Stimulated activated effector memory CD8-positive, alpha-beta T cell treated with anti-CD3 and anti-CD28 coated beads, Interleukin-12 subunit alpha, Interleukin-12 subunit beta, amount 100 ng/mL, for 72 hours (primary cell): ENCODE measurements around the gene STAT6.

Experiments
- ATAC-seq: fragments of 150-1000 bp; cut with Tn5 transposase; 2 replicates; pipeline ENCODE4 v1.10.0; 2021
- DNase-seq, 2 donors: peaks; one replicate each; pipeline ENCODE4 v3.0.0; 2021 to 2022; ENCODE audit warnings: low spot score in 2 of 2
- H3K27ac Mint-ChIP-seq: one replicate; pipeline ENCODE4 v1.8.0; 2022; ENCODE audit warnings: mild to moderate bottlenecking, mixed read lengths
- H3K36me3 Mint-ChIP-seq: one replicate; pipeline ENCODE4 v1.8.0; 2022; ENCODE audit warnings: mild to moderate bottlenecking, mixed read lengths
- H3K4me1 Mint-ChIP-seq: one replicate; pipeline ENCODE4 v1.8.0; 2022; ENCODE audit warnings: mixed read lengths
- H3K4me3 Mint-ChIP-seq: one replicate; pipeline ENCODE4 v1.8.0; 2022; ENCODE audit warnings: mild to moderate bottlenecking, mixed read lengths
- H3K9me3 Mint-ChIP-seq: one replicate; pipeline ENCODE4 v1.8.0; 2022; ENCODE audit warnings: mixed read lengths

The STAT6 gene

DNA sequence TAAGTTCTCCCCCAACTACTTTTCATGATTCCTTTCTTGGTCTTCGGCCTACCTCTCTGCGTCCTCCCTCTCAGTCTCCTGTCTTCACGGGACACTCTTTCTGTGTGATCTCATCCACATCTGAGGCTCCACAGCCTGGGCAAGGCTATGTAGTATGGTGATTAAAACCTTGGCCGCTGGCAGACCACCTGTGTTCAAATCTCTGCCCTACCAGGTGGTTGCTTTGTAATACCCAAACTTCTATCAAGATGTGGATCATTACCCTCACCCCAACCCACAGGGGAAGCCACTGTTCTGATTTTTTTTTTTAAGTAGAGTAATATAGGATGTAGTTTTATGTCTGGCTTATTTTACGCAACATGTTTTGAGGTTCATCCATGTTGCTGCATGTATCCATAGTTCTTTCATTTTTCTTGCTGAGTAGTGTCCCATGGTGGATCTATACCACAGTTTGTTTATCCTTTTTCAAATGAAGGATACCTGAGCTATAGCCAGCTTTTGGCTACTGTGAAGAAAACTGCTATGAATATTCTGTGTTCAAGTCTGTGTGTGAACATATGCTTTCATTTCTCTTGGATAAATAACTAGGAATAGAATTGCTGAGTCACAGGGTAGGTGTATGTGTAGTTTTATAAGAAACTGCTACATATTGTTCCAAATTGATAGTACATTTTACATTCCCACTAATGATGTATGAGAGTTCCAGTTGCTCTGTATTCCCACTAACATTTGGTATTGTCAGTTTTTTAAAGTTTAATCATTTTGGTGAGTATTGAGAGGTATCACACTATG is 8.3 kb upstream of the STAT6 start:
- H3K4me1 Mint-ChIP-seq: peaks cover 22% of the 10 kb centered on the region
- peaks cover 7% of the 10 kb centered on the region for H3K9me3 Mint-ChIP-seq
- H3K4me3 Mint-ChIP-seq: no peak overlapping the region
- ATAC-seq (peak; percentile 49), DNase-seq (no peak)
- H3K36me3 Mint-ChIP-seq: no peaks in the 10 kb centered on the region
- H3K27ac Mint-ChIP-seq: peak overlapping the region; percentile 10

DNA sequence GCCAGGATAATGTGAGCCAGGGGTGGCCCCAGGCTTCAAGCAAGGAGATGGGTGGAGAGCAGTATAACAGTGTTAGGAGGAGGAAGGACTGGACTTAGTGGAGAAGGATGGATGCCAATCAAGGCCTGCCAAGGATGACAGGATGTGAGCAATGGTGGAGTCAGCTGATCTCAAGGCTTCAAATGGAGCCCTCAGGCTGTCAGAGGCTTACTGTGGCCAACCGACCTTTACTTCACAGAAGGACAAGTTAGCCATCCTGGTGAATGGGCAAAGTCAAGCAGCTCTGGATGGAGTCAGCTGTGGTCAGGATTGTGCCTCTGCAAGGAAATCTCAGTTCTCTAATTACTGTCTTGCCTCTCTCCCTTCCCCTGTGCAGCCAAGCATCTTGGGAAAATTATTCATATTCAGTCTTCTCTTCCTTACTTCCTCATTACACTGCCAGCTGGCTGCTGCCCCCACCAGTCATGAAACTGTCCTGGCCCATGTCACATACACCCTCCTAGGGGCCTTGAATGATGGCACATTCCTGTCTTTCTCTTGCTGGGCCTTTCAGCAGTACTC is 7.6 kb upstream of the STAT6 start:
- Mint-ChIP-seq H3K9me3 (peaks cover 3% of the 10 kb centered on the region), H3K36me3 (no peaks in the 10 kb centered on the region), H3K4me1 (peaks cover 16% of the 10 kb centered on the region), H3K4me3 (no peak overlapping the region), H3K27ac (peak overlapping the region; percentile 10)
- ATAC-seq (peak; percentile 66), DNase-seq (no peak)

DNA sequence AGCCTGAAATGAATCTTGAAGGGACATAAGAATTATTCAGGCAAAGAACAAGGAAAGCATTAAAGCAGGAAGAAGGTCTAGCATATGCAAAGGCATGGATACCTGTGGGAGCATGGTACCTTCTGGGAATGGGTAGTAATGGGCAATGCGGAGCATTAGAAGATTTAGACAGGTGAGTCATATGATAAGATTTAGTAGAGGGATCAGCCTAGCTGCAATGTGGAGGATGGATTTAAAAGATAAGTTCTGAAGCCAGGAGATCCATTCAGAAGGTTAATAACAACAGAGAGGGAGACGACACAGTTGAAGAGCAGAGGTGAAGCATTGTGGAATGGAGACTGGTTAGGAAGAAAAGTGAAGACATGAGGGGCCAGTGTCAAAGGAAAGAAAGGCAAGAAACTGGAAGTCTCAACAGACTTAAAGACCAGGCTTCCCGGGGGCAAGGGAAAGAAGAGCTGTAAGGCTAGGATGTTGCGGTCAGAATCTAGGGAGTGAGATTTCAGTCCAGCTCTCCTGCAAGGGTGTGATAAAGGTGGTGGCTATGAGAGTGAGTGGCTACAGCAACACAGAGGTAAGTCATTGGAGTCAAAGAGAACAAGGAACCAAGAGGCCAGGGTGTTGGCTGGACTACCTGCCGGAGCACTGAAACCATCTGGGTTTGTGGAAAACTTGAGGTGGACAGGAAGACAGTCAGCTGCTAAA is 5.6 kb upstream of the STAT6 start:
- Mint-ChIP-seq H3K4me1 (peaks cover 29% of the 10 kb centered on the region), H3K27ac (no peak overlapping the region), H3K9me3 (no peaks in the 10 kb centered on the region), H3K4me3 (no peak overlapping the region), H3K36me3 (peaks cover 7% of the 10 kb centered on the region)
- DNase-seq: no peak
- no peak for ATAC-seq

DNA sequence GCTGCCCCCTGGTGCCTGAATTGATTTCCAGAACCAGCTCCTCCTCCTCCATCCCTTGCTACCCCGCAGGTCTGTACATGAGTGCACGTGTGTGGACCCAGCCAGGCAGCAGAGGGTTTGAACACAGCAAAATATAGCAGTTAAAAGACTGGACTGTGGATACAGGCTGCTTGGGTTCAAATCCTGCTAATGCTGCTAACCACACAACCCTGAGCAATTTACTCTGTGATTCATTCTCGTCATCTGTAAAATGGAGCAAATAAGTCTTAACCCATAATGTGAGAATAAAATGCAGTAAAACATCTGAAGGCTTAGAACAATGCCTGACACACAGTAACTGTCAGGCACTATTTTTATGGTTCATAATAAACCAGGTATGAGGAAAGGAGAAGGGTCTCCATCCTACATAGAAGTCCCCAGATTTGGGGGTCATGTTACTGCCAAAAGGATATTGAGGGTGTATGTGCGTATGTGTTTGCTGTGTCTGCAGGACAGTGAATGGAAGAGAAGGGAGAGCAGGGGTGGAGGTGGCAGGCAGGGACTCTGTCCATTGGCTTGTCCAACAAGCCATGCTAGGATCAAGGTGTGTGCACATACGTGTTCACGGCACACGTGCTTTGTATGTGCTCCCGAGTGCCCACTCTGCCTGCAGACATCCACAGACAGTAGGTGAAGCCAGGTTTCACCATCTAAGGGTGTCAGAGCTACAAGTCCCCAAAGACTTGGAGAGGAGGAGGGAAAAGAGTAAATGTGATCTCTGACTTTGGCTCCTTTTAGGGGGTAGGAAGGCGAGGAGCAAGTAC is 1.5 kb upstream of the STAT6 start:
- H3K27ac Mint-ChIP-seq: peak overlapping the region; percentile 95
- ATAC-seq: peak; percentile 79
- peaks cover 44% of the 10 kb centered on the region for H3K36me3 Mint-ChIP-seq
- peaks cover 45% of the 10 kb centered on the region for H3K4me1 Mint-ChIP-seq
- no peaks in the 10 kb centered on the region for H3K9me3 Mint-ChIP-seq
- no peak for DNase-seq
- H3K4me3 Mint-ChIP-seq: peak overlapping the region; percentile 88

DNA sequence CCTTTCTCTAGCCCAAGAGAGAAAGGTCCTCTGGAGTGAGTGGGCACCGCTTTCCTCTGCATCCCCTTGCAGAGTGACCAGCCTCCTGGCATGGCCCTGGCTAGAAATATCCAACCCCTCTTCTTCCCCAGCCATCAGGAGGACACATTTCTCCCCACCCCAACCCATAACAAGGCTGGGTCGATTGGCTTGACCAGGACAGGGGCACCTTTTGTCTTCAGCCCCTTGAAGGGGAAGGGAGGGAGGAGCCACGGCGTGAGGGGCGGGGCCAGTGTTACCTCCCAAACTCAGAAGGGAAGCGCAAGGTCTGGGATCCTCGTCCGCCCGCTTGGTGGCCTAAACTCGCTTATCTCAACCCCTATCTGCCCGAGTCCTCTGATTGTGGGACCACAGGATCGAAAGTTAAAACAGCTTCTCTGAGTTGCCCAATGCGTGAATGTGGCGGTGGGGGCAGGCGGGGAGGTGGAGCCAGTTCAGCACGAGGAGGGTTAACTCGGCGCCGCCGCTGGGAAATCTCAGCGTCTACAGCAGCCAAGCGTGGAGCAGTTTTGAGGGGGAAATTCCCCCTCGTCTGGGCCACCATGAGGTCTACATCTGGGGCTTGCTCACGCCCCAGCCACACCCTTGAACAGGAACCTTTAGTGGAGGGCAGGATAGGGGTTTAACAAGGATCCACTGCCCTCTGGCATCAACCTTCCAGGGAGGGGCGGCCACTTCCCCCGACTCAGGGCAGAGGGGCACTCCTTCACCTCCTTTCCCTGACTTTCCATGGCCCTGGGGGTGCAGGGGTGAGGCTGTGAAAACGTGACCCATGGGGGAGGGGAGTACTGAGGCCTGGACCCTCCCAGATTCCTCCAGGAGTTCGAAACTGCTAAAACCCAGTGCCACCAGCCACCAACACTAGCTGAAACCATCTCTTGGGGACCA is 795 bp downstream of the STAT6 start:
- Mint-ChIP-seq H3K4me1 (peaks cover 68% of the 10 kb centered on the region), H3K9me3 (no peaks in the 10 kb centered on the region), H3K36me3 (peaks cover 68% of the 10 kb centered on the region), H3K4me3 (peak overlapping the region; percentile 88), H3K27ac (peak overlapping the region; percentile 95)
- DNase-seq (peak; percentile 43 to 84), ATAC-seq (peak; percentile 56)

DNA sequence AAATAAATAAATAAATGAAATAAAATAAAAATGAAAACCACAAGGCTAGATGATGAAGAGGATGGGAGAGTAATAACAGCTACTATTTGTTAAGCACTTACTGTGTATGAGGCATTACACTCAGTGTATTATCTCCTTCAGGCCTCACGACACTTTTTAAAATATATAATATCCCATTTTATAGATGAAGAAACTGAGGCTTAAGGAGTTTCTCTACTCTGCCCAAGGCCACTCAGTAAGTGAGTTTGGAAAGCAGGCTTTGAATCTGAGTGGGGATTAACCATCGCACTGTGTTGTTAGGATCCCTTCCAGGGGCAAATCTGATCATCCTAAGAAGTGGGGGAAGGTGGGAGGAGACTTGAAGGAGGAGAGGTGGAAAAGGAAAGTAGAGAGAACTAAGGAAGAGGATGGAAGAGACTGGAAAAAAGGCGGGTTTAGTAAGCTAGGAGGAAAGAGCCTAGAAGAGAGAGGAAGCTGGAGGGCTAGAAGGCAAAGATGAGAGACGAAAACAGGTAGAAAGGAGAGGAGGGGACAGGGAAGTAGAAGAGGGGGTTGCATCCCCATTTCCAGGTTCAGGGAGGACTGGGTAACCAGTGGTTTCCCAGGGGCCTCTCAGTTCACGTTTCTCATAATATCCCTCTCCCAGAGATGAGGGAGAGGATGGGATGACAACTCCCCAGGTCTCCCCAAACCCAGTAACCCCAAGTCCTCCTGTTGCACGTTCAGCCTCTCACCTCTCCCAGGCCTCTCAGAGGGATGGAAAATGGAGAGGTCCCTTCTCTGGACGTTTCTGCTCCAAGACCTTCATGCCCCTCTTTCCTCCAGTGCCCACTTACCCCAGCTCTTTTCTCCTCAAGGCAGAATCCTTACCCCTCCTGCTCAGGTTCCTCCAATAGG is 1.7 kb downstream of the STAT6 start:
- Mint-ChIP-seq H3K9me3 (no peaks in the 10 kb centered on the region), H3K4me3 (peak overlapping the region; percentile 88), H3K27ac (peak overlapping the region; percentile 95), H3K36me3 (peaks cover 77% of the 10 kb centered on the region), H3K4me1 (peaks cover 77% of the 10 kb centered on the region)
- ATAC-seq: no peak
- no peak for DNase-seq

DNA sequence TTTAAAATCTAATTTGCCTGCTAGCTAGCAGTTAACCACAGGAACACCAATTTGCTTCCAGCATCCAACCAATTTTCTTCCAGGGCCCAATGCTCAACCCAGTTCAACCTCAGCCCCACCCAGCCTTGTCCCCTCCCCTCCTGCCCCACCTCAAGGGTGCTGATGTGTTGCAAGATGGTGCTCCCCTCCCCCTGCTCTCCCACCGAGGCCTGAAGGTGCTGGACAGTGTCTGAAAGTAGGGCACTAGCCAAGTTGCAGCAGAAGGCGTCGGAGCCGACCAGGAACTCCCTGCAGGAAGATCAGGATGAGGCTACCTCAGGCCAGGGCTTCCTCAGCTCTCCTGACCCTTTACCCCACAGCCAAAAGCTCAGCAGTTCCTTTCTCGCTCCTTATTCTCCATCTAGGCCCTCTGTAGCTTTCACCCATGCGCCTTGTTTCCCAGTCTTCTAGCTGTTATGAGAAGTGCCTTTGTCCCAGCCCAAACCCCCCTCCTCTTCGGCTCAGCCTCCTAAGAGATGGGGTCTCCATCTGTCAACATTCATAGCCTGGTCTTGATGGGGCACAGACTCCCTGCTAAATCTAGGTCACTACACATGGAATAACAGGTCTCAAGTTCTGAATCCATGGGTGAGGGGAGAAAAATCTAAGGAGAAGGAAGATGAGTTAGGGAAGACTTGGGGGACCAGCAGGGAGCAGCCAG is 3.6 kb downstream of the STAT6 start:
- peaks cover 95% of the 10 kb centered on the region for H3K36me3 Mint-ChIP-seq
- peak overlapping the region; percentile 95 for H3K27ac Mint-ChIP-seq
- H3K4me1 Mint-ChIP-seq: peaks cover 80% of the 10 kb centered on the region
- peak overlapping the region; percentile 88 for H3K4me3 Mint-ChIP-seq
- no peak for ATAC-seq
- DNase-seq: no peak
- H3K9me3 Mint-ChIP-seq: no peaks in the 10 kb centered on the region

DNA sequence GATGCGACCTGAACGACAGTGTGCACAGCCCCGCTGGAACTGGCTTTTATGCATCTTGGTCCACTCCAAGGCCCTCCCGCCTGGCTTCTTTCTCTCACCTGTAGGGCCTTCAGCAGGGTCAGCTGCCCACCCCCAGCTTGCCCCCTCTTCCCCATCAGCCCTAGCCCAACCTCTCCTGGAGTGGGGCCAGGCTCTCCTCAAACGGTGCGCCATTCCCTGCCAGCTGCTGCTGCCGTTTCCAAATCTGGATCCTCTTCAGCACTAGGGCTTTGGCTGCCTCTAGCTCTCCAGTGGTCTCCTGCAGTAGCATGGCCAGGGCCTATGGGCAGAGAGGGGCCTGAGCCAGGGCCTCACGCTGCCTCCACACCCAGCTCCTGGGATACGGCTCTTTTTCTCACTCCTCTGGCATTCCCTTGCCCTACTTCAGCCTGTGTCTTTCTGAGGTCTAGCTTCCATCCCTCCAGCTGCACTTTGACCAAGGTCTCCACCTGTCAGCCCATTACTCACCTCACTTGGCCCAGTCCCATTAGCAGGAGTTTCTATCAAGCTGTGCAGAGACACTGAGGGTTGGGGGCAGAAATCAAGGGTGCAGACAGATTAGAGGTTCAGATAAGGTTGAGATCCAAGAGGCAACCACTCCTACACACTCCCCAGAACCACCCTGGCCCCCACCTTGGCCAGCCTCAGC is 5.0 kb downstream of the STAT6 start:
- Mint-ChIP-seq H3K36me3 (peaks cover 97% of the 10 kb centered on the region), H3K4me1 (peaks cover 77% of the 10 kb centered on the region), H3K4me3 (no peak overlapping the region), H3K9me3 (no peaks in the 10 kb centered on the region), H3K27ac (peak overlapping the region; percentile 95)
- ATAC-seq (no peak), DNase-seq (no peak)

DNA sequence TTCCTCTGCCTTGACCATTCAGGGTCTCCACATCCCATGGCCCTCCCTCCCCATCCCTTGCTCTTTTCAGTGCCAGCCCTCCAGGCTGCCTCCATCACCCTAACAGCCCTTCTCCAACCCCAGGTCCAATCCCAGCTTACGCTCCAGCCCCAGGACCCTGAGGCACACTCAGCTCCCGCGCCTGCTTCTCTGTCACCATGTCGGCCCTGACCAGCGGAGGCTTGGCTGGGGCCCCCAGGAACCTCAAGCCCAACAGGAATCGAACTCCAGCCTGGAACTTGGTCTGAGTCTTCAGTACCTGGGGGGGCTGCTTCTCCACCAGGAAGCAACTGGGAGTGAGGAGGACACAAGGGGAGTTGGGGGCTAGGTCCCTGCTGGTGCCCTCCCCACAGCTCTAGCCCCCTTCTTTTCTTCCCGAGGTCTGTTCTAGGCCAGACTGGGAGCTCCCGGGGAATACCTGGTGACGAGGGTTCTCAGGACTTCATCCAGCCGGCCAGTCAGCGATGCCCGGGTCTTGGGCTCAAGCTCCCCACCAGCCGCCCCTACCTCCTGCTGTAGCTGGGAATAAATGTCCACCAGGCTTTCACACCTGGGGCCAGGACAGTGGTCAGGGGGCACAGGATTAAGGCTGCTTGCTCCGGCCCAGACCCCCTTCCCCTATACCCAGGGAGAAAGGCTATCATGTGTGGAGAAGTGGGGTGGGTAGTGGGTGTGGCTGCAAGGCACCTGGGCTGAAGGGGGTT is 6.0 kb downstream of the STAT6 start:
- H3K9me3 Mint-ChIP-seq: no peaks in the 10 kb centered on the region
- ATAC-seq (no peak), DNase-seq (no peak)
- no peak overlapping the region for H3K4me3 Mint-ChIP-seq
- peaks cover 76% of the 10 kb centered on the region for H3K4me1 Mint-ChIP-seq
- H3K27ac Mint-ChIP-seq: peak overlapping the region; percentile 95
- peaks cover 100% of the 10 kb centered on the region for H3K36me3 Mint-ChIP-seq

DNA sequence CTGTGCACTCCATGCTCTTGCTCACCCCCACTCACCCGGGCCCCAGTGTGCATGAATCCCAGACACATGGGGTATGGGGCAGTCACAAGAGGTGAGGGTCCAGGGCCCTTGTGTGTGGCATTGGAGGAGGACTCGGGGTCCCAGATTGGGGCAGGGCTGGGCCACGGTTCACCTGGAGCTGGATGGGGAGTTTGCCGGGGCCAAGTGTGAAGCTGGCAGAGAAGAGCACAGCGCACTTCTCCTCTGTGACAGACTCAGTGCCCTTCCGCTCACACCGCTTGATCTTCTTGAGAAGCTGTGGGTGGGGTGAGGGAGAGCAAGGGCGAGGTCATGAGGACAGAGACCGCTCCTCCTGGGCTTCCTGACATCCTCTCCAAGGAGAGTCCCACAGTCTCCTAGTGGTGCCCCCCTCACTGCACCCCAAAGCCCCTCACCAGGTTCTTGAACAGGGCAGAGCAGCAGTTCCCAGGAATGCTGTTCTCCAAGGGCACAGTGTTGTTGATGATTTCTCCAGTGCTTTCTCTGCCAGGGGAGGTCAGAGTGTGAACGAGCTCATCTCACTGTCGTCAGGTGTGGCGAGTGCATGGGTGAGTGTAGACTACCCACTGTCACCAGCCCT is 6.8 kb downstream of the STAT6 start:
- H3K4me3 Mint-ChIP-seq: no peak overlapping the region
- H3K27ac Mint-ChIP-seq: peak overlapping the region; percentile 56
- H3K9me3 Mint-ChIP-seq: no peaks in the 10 kb centered on the region
- DNase-seq (no peak), ATAC-seq (no peak)
- peaks cover 100% of the 10 kb centered on the region for H3K36me3 Mint-ChIP-seq
- peaks cover 75% of the 10 kb centered on the region for H3K4me1 Mint-ChIP-seq

DNA sequence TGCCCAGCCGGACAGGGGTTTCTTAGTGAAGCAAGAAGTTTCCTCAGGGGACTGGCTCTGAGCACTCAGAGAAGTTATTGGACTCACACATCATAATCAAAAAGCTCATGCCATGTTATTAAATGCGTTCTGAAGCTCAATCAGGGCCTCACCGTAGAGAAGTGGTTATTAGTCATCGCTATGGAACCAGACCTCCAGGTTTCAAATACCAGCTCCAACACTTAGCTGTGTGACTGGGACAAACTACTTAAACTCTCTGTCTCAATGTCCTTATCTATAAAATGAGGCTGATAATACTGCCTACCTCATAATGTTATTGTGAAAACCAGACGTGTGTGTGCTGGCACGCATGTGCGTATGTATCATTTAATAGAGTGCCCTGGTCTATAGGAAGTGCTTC is 7.3 kb downstream of the STAT6 start:
- Mint-ChIP-seq H3K4me3 (no peak overlapping the region), H3K36me3 (peaks cover 100% of the 10 kb centered on the region), H3K27ac (peak overlapping the region; percentile 37), H3K9me3 (no peaks in the 10 kb centered on the region), H3K4me1 (peaks cover 75% of the 10 kb centered on the region)
- ATAC-seq: no peak
- no peak for DNase-seq
